SK-N-SH (cell line): ENCODE results near the gene SLCO2A1. TPM values are rescaled to one million over a fixed set of nuclear protein-coding genes. Genes with fewer than 3 reads are reported as not detected.

Source experiments
- CTCF ChIA-PET: fragments of 300-600, 350-600 bp; formaldehyde crosslinking; extraction: SDS; loops from one replicate; lab custom pipeline; 2021; lab: Yijun Ruan, JAX
- POLR2A ChIA-PET: fragments of 350-600 bp; sonication (Branson Sonifier 250); formaldehyde crosslinking; extraction: SDS; loops from one replicate; lab custom pipeline; 2020; ENCODE audit warnings: antibody characterized with exemption, inconsistent platforms; lab: Yijun Ruan, JAX
- DNase-seq: peaks from one replicate; pipeline ENCODE4 v3.0.0; 2012
- H2AFZ ChIP-seq: fragments of 200-600 bp; sonication (generic); 2 replicates; pipeline ENCODE4 v1.8.1; 2016; ENCODE audit warnings: antibody characterized with exemption, mild to moderate bottlenecking, low read depth
- H3F3A ChIP-seq: fragments of 200-600 bp; sonication (generic); replicated peaks from 2 replicates; pipeline ENCODE3; 2016; ENCODE audit warnings: antibody characterized with exemption, mild to moderate bottlenecking; ENCODE audit not compliant: insufficient read depth
- H3K27ac ChIP-seq, 2 experiments: fragments of 200-500 bp in 1 of 2; fragments of 200-600 bp in 1 of 2; sonication (Bioruptor generic) in 1 of 2; sonication (generic), shearing (Covaris generic) in 1 of 2; 2 replicates each; pipeline versions ENCODE4 v1.5.1 to v1.6.1; 2014 to 2016; ENCODE audit warnings: low read depth in 2 of 2, inconsistent platforms in 1 of 2, low read length in 1 of 2, mild to moderate bottlenecking in 1 of 2, mixed read lengths in 1 of 2
- H3K27me3 ChIP-seq: fragments of 200-600 bp; sonication (generic), shearing (Covaris generic); 2 replicates; pipeline ENCODE4 v1.6.1; 2016; ENCODE audit warnings: mixed run types; ENCODE audit not compliant: insufficient read depth
- H3K36me3 ChIP-seq, 2 experiments: fragments of 200-500 bp in 1 of 2; fragments of 200-600 bp in 1 of 2; sonication (Bioruptor generic) in 1 of 2; sonication (generic) in 1 of 2; replicated peaks in 1 of 2; 2 replicates each; pipeline versions ENCODE3 to v1.5.1; 2014 to 2016; ENCODE audit warnings: low read length in 1 of 2, mild to moderate bottlenecking in 1 of 2; ENCODE audit not compliant: insufficient read depth in 2 of 2, control insufficient read depth in 1 of 2
- H3K4me1 ChIP-seq, 2 experiments: fragments of 200-500 bp in 1 of 2; fragments of 200-600 bp in 1 of 2; sonication (Bioruptor generic) in 1 of 2; sonication (generic), shearing (Covaris generic) in 1 of 2; 2 replicates each; pipeline versions ENCODE4 v1.5.1 to v1.6.1; 2014 to 2016; ENCODE audit warnings: low read depth in 1 of 2, low read length in 1 of 2, mixed run types in 1 of 2; ENCODE audit not compliant: insufficient read depth in 2 of 2, control insufficient read depth in 1 of 2
- H3K4me2 ChIP-seq: fragments of 200-600 bp; sonication (generic), shearing (Covaris generic); 2 replicates; pipeline ENCODE4 v1.6.1; 2017; ENCODE audit warnings: mixed run types
- H3K4me3 ChIP-seq, 2 experiments: fragments of 200-500 bp in 1 of 2; fragments of 200-600 bp in 1 of 2; sonication (Bioruptor generic) in 1 of 2; sonication (generic), shearing (Covaris generic) in 1 of 2; 2 replicates each; pipeline versions ENCODE4 v1.5.1 to v1.8.1; 2014 to 2016; ENCODE audit warnings: low read depth in 2 of 2, inconsistent platforms in 1 of 2, low read length in 1 of 2, mild to moderate bottlenecking in 1 of 2, mixed read lengths in 1 of 2, moderate library complexity in 1 of 2
- H3K79me2 ChIP-seq: fragments of 200-600 bp; sonication (generic); 2 replicates; pipeline ENCODE4 v1.8.1; 2017; ENCODE audit warnings: mild to moderate bottlenecking; ENCODE audit not compliant: insufficient read depth
- H3K9ac ChIP-seq: fragments of 200-600 bp; sonication (generic); 2 replicates; pipeline ENCODE4 v1.6.1; 2017; ENCODE audit warnings: mixed run types
- H3K9me2 ChIP-seq: fragments of 200-600 bp; sonication (generic); 2 replicates; pipeline ENCODE4 v1.6.1; 2017; ENCODE audit warnings: mixed run types
- H3K9me3 ChIP-seq: fragments of 200-600 bp; sonication (generic); 2 replicates; pipeline ENCODE4 v1.6.1; 2017; ENCODE audit warnings: mixed run types, mild to moderate bottlenecking, moderate library complexity
- H4K20me1 ChIP-seq: fragments of 200-600 bp; sonication (generic); 2 replicates; pipeline ENCODE4 v1.6.1; 2017; ENCODE audit warnings: mild to moderate bottlenecking, mixed run types; ENCODE audit not compliant: insufficient read depth
- CHD2 ChIP-seq: fragments of 150-350 bp; IDR thresholded peaks from 2 replicates; pipeline ENCODE4 v1.6.1; 2018; ENCODE audit warnings: low read length; ENCODE audit not compliant: partially characterized antibody
- EZH2phosphoT487 ChIP-seq: fragments of 200-600 bp; sonication (generic); IDR thresholded peaks from 2 replicates; pipeline ENCODE4 v1.6.1; 2017; ENCODE audit warnings: low read depth, mixed run types, mild to moderate bottlenecking, antibody characterized with exemption, moderate library complexity, borderline replicate concordance
- FOSL2 ChIP-seq: IDR thresholded peaks from 2 replicates; pipeline ENCODE4 v1.4.0; 2012; ENCODE audit warnings: low read depth, mild to moderate bottlenecking, moderate library complexity, borderline replicate concordance
- GABPA ChIP-seq: IDR thresholded peaks from 2 replicates; pipeline ENCODE4 v1.4.0; 2012; ENCODE audit warnings: low read depth, mild to moderate bottlenecking
- MEF2A ChIP-seq: IDR thresholded peaks from 2 replicates; pipeline ENCODE4 v1.4.0; 2012; ENCODE audit warnings: low read depth, borderline replicate concordance
- MXI1 ChIP-seq: IDR thresholded peaks from 2 replicates; pipeline ENCODE4 v1.6.1; 2012; ENCODE audit warnings: mild to moderate bottlenecking, low read depth, low read length, improper control_type of control experiment
- NFIC ChIP-seq: IDR thresholded peaks from 2 replicates; pipeline ENCODE4 v1.4.0; 2012; ENCODE audit warnings: borderline replicate concordance
- NRF1 ChIP-seq: IDR thresholded peaks from 2 replicates; pipeline ENCODE4 v1.6.1; 2012; ENCODE audit warnings: low read depth, mild to moderate bottlenecking, low read length
- PBX3 ChIP-seq: IDR thresholded peaks from 2 replicates; pipeline ENCODE4; 2012
- RCOR1 ChIP-seq: fragments of 150-350 bp; IDR thresholded peaks from 2 replicates; pipeline ENCODE4 v1.6.1; 2017; ENCODE audit warnings: antibody characterized with exemption, low read length
- RFX5 ChIP-seq: IDR thresholded peaks from 2 replicates; pipeline ENCODE4 v1.6.1; 2012; ENCODE audit warnings: mild to moderate bottlenecking, improper control_type of control experiment, low read length
- RXRA ChIP-seq: IDR thresholded peaks from 2 replicates; pipeline ENCODE4 v1.4.0; 2012; ENCODE audit warnings: low read depth, mild to moderate bottlenecking, borderline replicate concordance
- SIN3A ChIP-seq: IDR thresholded peaks from 2 replicates; pipeline ENCODE4 v1.6.1; 2012; ENCODE audit warnings: low read depth, mild to moderate bottlenecking, low read length, moderate library complexity, borderline replicate concordance
- TAF1 ChIP-seq: IDR thresholded peaks from 2 replicates; pipeline ENCODE4 v1.6.1; 2012; ENCODE audit warnings: low read depth, mild to moderate bottlenecking, low read length, moderate library complexity, borderline replicate concordance
- TEAD4 ChIP-seq: IDR thresholded peaks from 2 replicates; pipeline ENCODE4 v1.4.0; 2012; ENCODE audit warnings: mild to moderate bottlenecking, borderline replicate concordance; ENCODE audit not compliant: insufficient read depth
- USF1 ChIP-seq: IDR thresholded peaks from 2 replicates; pipeline ENCODE4 v1.4.0; 2012; ENCODE audit warnings: low read depth, borderline replicate concordance
- USF2 ChIP-seq: fragments of 150-350 bp; IDR thresholded peaks from 2 replicates; pipeline ENCODE4 v1.6.1; 2017; ENCODE audit warnings: antibody characterized with exemption, low read length, low read depth, borderline replicate concordance
- YY1 ChIP-seq: IDR thresholded peaks from 2 replicates; pipeline ENCODE4 v1.4.0; 2012; ENCODE audit warnings: low read depth, mild to moderate bottlenecking
- ZBTB33 ChIP-seq: IDR thresholded peaks from 2 replicates; pipeline ENCODE4 v1.4.0; 2012; ENCODE audit warnings: low read depth, borderline replicate concordance
- WGBS: methylation state at CpG from one replicate; pipeline ENCODE4 v1.1.6; 2017; ENCODE audit warnings: low lambda C conversion rate; 5-methylcytosine and 5-hydroxymethylcytosine counted together
- polyA plus RNA-seq, 3 experiments: library from polyadenylated mRNA; depleted of rRNA; stranded (reverse); fragments of >200 nt; gene quantifications; 2 replicates each; pipeline ENCODE4 v1.2.3, GENCODE V29; 2012

SLCO2A1 gene
- polyA plus RNA-seq, 1 of the 3 experiments (the other 2 are of a cell fraction) = 9.3 TPM

- no peak for DNase-seq
- H3K79me2 ChIP-seq = no peaks in the 10 kb centered on the region
- 86% methylated on average over 1 of the region's 1 CpG for WGBS
- H4K20me1 ChIP-seq = no peaks in the 10 kb centered on the region
- peaks cover 0 to 5% of the 10 kb centered on the region in 2 experiments; a peak in 1 of 4 replicates for H3K4me1 ChIP-seq
- CTCF ChIA-PET = interaction anchor here (1.3 to 2.1 kb wide), 2 partner anchors 9 to 27 kb away, joined by 3 to 8 read pairs; no protein-coding TSS in a partner anchor
- H3K9me3 ChIP-seq = no peaks in the 10 kb centered on the region
- no peak overlapping the region for H3K4me3 ChIP-seq
- no peaks in the 10 kb centered on the region for H3F3A ChIP-seq
- H3K4me2 ChIP-seq = no peak overlapping the region
- no peaks in the 10 kb centered on the region for H3K36me3 ChIP-seq
- TF ChIP-seq NFIC (no peak), RFX5 (no peak), YY1 (no peak), RXRA (no peak), RCOR1 (no peak), TAF1 (no peak), MEF2A (no peak), MXI1 (no peak)
- TF ChIP-seq, all 33 proteins: peak for 0
- Histone ChIP-seq H3K27ac (no peak overlapping the region), H3K9ac (no peak overlapping the region), H2AFZ (no peak overlapping the region), H3K27me3 (peaks cover 15% of the 10 kb centered on the region; the same call in 1 of the 2 replicates), H3K9me2 (no peaks in the 10 kb centered on the region; the same call in 1 of the 2 replicates)
- POLR2A ChIA-PET = no interaction called here
These were observed 128.6 kb downstream of the SLCO2A1 start for GRCh38 chr3:133901083-133901482.

GRCh38 chr3:133899311-133899710, 130.4 kb downstream of the SLCO2A1 start:
- peaks cover 0 to 11% of the 10 kb centered on the region in 2 experiments; a peak in 1 of 4 replicates for H3K4me1 ChIP-seq
- no peak overlapping the region for H3K4me3 ChIP-seq
- H4K20me1 ChIP-seq = no peaks in the 10 kb centered on the region
- CTCF ChIA-PET = interaction anchor here (2.1 kb wide), 1 partner anchor 11 kb away, joined by 8 read pairs; no protein-coding TSS in a partner anchor
- POLR2A ChIA-PET = no interaction called here
- DNase-seq = no peak
- H3K9ac ChIP-seq = no peak overlapping the region
- no peaks in the 10 kb centered on the region; the same call in 1 of the 2 replicates for H3K9me2 ChIP-seq
- no peaks in the 10 kb centered on the region for H3K36me3 ChIP-seq
- no peaks in the 10 kb centered on the region for H3F3A ChIP-seq
- TF ChIP-seq GABPA (no peak), FOSL2 (no peak), CHD2 (no peak)
- H3K27ac ChIP-seq = no peak overlapping the region
- H3K4me2 ChIP-seq = no peak overlapping the region
- no peak overlapping the region for H2AFZ ChIP-seq
- H3K27me3 ChIP-seq = peaks cover 10% of the 10 kb centered on the region; the same call in 1 of the 2 replicates
- no peaks in the 10 kb centered on the region for H3K9me3 ChIP-seq
- H3K79me2 ChIP-seq = no peaks in the 10 kb centered on the region

- H3K36me3 ChIP-seq = no peaks in the 10 kb centered on the region
- no peak overlapping the region for H3K4me3 ChIP-seq
- H3K9ac ChIP-seq = no peak overlapping the region
- no peak overlapping the region for H3K27ac ChIP-seq
- no peaks in the 10 kb centered on the region for H3K9me3 ChIP-seq
- H2AFZ ChIP-seq = no peak overlapping the region
- no peaks in the 10 kb centered on the region; the same call in 1 of the 2 replicates for H3K9me2 ChIP-seq
- H3K4me1 ChIP-seq = peaks cover 0 to 16% of the 10 kb centered on the region in 2 experiments; a peak in 1 of 4 replicates
- no peaks in the 10 kb centered on the region for H3K79me2 ChIP-seq
- 78% methylated on average over 7 of the region's 7 CpGs for WGBS
- peaks cover 10% of the 10 kb centered on the region; the same call in 1 of the 2 replicates for H3K27me3 ChIP-seq
- no peaks in the 10 kb centered on the region for H3F3A ChIP-seq
- H3K4me2 ChIP-seq = no peak overlapping the region
- ChIA-PET CTCF (interaction anchor here (1.0 to 1.4 kb wide), 2 partner anchors 13 to 315 kb away, joined by 3 to 4 read pairs; no protein-coding TSS in a partner anchor), POLR2A (no interaction called here)
- no peak for DNase-seq
- no peaks in the 10 kb centered on the region for H4K20me1 ChIP-seq
- TF ChIP-seq ZBTB33 (no peak), USF1 (no peak), PBX3 (no peak), TEAD4 (no peak), NRF1 (no peak), SIN3A (no peak), EZH2phosphoT487 (no peak), USF2 (no peak)
These were observed 132.2 kb downstream of the SLCO2A1 start for GRCh38 chr3:133897547-133897946.
